ENCODE data around the gene SAG.

The SAG gene

GRCh38 chr2:233307565-233307964 is at the start of gene SAG:
TSS of gene SAG (plus strand) at chr2:233307816. CDS start at chr2:233309190, 1,374 bp downstream.
- DNase-seq = no peak

- no peak for DNase-seq
Measured at GRCh38 chr2:233258211-233258610, 49.4 kb upstream of the SAG start.

DNA sequence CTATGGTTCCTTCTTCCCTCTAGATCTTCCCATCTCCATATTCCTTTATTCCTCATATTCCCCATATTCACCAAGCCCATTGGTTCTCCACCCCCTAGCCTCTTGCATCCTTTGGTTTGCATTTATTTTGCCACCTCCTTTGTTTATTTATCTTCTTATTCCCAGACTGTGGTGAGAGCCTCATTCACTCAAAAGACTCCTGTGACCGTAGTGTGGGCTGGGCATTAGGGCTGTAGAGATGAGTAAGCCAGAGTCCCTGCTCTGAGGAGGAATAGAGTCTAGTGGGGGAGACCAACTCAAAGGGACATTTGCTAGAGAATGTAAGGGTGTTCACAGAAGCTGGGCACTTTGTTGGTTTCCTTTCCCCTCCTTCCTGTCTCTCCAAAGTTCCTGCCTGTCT is 47.9 kb upstream of the SAG start:
- DNase-seq = no peak

- DNase-seq = no peak
Measured at GRCh38 chr2:233260661-233261060, 47.0 kb upstream of the SAG start.

DNA sequence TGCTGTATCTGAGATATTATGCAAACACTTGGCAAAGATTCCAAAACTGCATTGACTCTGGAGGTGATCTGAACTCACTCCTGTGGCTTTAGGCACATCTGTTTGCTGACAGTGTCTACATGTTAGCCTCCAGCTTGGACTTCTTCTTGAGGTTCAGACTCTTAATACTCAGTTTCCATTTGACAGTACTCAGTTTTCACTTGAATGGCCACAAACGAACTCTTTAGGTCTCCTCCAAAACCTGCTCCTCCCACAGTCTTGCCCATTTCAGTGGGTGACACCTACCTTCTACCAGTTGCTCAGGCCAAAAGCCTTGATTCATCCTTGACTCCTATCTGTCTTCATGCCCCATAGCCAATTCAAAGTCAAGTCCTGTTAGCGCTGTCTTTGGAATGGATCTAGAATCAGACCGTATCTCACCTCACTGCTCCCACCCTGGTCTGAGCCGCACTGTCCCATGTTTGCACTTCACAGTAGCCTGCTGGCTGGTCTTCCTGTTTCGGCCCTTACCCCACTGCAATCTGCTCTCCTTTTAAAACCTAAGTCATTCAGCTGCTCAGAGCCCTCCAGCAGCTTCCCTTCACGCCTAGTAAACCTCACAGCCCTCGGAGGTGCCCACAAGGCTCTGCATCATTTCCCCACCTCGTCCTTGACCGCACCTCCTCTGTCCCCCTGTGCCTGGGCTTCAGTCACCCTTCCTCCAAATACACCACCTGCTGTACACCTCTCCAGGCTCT is 45.6 kb upstream of the SAG start:
- peak; percentile 36 for DNase-seq

- DNase-seq = no peak
Measured at GRCh38 chr2:233262562-233262961, 45.1 kb upstream of the SAG start.

DNA sequence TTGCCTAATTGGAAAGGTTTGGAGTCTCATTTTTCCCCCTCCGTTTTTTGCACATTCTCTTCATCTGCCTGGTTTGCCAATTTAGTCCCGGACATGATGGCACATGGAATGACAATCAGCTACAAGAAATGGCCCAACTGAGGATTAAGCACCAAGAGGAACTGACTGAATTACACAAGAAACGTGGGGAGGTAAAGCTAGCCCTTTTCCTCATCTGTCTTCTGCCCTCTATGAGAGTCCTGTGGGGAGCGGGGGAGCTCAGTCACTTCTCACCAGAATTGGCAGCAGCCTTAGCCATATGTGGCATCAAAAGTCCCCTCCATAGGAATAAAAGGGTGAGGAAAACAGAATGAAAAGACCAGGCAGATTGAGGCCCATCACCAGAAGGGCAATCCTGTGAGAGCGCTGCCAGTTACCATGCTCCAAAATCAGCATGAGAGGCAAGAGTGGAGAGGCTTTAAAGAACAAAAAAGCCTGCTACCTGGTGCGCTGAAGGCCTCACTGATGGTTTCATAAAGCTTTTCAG is 44.5 kb upstream of the SAG start:
- no peak for DNase-seq

DNA sequence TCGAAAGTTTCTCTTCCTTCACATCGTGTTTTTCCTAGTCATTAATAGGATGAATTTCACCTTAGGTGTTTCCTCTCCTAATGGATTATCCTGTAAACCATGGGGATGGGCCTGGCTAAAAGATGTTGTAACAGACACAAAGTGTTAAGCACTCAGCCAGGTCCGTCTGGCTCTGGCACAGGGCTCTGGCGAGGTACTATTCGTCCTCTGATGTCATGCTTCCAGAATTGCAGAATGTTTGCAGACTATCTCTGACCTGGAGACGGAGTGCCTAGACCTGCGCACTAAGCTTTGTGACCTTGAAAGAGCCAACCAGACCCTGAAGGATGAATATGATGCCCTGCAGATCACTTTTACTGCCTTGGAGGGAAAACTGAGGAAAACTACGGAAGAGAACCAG is 42.9 kb upstream of the SAG start:
- DNase-seq = no peak

DNA sequence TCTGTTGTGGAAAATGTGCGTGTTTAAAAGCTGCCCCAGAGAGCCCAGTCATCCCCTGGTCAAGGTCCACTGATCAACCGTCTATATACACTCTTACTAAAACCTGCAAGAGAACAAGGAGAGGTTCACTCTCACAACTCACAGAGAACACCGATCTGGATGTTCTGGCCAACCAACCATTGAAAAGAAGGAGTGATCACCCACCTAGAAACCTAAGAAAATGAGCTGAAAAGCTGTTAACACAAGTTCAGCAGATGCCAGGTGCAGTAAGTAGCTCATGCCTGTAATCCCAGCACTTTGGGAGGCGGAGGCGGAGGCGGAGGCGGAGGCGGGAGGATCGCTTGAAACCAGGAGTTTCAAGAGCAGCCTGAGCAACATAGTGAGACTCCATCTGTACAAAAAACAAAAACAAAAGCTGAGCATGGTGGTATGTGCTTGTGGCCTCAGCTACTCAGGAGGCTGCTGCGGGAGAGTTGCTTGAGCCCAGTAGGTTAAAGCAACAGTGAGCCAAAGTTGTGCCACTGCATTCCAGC is 41.7 kb upstream of the SAG start:
- DNase-seq = no peak

DNA sequence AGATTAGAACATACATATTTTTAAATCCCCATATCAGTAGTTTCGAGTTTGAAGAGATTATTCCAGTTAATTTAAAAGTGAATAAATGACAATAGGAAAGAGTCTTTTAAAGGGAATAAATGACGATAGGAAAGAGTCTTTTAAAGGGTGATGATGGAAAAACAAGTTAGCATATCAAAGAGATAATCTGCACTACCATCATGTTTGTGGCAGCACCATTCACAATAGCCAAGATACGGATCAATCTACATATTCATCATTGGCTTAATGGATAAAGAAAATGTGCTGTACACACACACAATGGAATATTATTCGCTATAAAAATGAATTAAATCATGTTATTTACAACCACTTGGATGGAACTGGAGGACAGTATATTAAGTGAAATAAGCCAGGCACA is 41.1 kb upstream of the SAG start:
- DNase-seq = no peak

DNA sequence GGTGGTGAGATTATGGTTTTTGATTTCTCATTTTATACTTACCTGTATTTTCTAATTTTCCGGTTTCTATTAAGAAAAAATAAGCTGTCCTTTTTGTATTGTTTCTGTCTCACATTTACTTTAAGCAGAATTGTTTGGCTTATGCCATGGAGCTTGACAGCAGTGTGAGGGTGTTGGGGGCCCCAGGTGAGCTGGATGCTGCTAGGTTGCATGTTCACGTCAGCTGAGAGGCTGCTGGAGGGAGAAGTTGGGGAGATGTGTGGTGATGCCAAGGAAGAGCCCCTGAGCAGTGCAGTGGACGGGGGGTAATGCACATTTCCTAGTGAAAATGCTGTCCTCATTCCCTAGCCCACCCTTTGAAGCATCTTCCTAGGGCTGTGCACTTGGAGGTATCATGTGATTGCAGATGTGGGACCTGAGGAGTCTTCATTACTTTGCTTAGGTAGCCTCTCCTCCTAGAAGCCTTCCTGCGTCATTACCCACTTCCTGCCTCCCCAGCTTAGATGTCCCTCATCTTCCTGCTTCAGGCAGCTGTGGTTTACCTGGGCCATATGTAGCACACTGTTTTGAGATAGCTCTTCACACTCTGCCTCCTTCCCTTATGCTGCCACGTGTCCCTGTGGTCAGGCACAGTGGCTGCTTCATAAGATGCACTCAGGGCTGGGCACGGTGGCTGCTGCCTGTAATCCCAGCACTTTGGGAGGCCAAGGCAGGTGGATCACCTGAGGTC is 39.9 kb upstream of the SAG start:
- peak; percentile 90 for DNase-seq

GRCh38 chr2:233270366-233270765 is 37.2 kb upstream of the SAG start:
- peak; percentile 40 for DNase-seq

- no peak for DNase-seq
Measured at GRCh38 chr2:233270951-233271350, 36.7 kb upstream of the SAG start.

- DNase-seq = no peak
Measured at GRCh38 chr2:233271693-233272092, 35.9 kb upstream of the SAG start.

DNA sequence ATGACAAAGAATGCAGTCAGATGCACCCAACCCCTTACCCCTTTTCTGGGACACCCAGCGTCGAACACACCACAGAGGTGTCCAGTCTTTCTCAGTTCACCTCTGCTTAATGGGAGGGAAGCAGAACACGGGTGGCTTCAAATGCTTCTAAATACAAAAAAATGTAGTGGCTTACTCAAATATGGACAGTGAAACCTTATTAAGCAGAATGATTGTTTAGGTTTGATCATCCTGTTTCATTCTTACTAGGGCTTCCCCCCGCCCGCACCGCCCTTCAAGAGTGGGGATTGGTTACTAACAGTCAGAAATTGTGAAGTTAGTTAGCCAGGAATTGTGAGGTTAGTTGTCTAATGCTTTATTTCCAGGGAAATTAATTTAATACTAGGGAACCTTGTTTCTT is 34.5 kb upstream of the SAG start:
- DNase-seq = peak; percentile 73

DNA sequence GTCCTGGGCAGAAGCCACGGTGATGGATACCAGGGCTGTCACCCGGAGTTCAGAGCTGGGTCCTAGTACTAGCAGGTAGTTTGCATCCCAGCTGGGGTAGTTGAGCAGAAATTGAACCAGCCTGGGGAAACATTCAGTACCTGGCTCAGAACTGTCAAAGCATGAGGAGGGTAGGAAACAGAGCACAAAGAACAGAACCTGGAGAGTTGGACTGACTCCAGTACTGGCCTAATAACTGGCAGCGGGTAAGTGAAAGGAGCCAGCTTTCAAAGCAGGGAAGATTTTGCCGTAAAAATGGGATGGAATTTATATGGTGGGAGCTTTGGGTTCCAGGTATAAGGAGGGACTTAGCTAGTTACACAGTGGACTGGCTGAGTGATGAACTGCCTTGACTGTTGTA is 32.4 kb upstream of the SAG start:
- no peak for DNase-seq

GRCh38 chr2:233278921-233279320 is 28.7 kb upstream of the SAG start:
- DNase-seq = no peak

GRCh38 chr2:233280114-233280693 is 27.4 kb upstream of the SAG start:
- DNase-seq = no peak

- no peak for DNase-seq
Measured at GRCh38 chr2:233281553-233281952, 26.1 kb upstream of the SAG start.

GRCh38 chr2:233281992-233282603 is 25.5 kb upstream of the SAG start:
- no peak for DNase-seq

DNA sequence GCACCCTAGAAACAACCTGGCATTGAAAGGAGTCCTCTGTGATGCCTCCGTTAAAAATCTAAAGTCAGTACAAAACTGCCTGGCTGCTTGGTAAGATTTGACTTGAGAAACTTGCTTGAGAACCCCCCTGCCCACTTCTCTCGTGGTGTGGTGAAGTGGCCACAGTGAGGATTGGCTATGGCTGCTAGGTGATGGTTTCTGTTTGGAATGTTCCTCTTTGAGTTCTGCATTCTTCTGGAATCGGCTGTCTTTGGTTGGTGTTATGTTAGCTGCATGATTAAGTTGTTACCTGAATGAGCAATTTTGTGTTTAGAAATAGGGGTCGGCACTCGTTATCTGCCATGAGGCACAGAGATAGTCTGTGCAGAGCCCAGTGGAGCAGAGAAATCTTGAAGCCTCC is 21.7 kb upstream of the SAG start:
- no peak for DNase-seq

GRCh38 chr2:233287871-233288270 is 19.7 kb upstream of the SAG start:
- no peak for DNase-seq

- no peak for DNase-seq
Measured at GRCh38 chr2:233288663-233289062, 19.0 kb upstream of the SAG start.
